OCI-M1 (cell line): Measurements from ENCODE around the gene PLA2G2D.
A peak's percentile ranks its signal among the peaks of the same experiment; 100 is the strongest.

Source experiments
- DNase-seq: peaks from one replicate; lab custom pipeline; 2025; lab: John Stamatoyannopoulos, UW

PLA2G2D gene

GRCh38 chr1:20119347-20119746, at the start of gene PLA2G2D:
Gene PLA2G2D (minus strand): TSS chr1:20119536. CDS start chr1:20119498, 38 bp downstream.
- no peak for DNase-seq

GRCh38 chr1:20168564-20169491, 49.5 kb upstream of the PLA2G2D start:
- DNase-seq: no peak

- DNase-seq: no peak
Measured at GRCh38 chr1:20167126-20167525, 47.8 kb upstream of the PLA2G2D start.

GRCh38 chr1:20166051-20166450, 46.7 kb upstream of the PLA2G2D start:
- no peak for DNase-seq

GRCh38 chr1:20165522-20165951, 46.2 kb upstream of the PLA2G2D start:
- DNase-seq: peak; percentile 61

GRCh38 chr1:20164694-20165202, 45.4 kb upstream of the PLA2G2D start:
- no peak for DNase-seq

- peak; percentile 46 for DNase-seq
Measured at GRCh38 chr1:20160034-20160433, 40.7 kb upstream of the PLA2G2D start.

GRCh38 chr1:20158358-20159070, 39.2 kb upstream of the PLA2G2D start:
- DNase-seq: no peak

GRCh38 chr1:20154301-20154831, 35.0 kb upstream of the PLA2G2D start:
- peak; percentile 30 for DNase-seq

- DNase-seq: no peak
Measured at GRCh38 chr1:20153000-20153418, 33.7 kb upstream of the PLA2G2D start.

- no peak for DNase-seq
Measured at GRCh38 chr1:20152599-20152930, 33.2 kb upstream of the PLA2G2D start.

- peak; percentile 78 for DNase-seq
Measured at GRCh38 chr1:20151906-20152598, 32.7 kb upstream of the PLA2G2D start.

- DNase-seq: no peak
Measured at GRCh38 chr1:20150969-20151368, 31.6 kb upstream of the PLA2G2D start.

- no peak for DNase-seq
Measured at GRCh38 chr1:20150326-20150705, 31.0 kb upstream of the PLA2G2D start.

- no peak for DNase-seq
Measured at GRCh38 chr1:20149601-20150325, 30.4 kb upstream of the PLA2G2D start.

GRCh38 chr1:20148571-20149500, 29.5 kb upstream of the PLA2G2D start:
- no peak for DNase-seq

GRCh38 chr1:20147846-20148570, 28.7 kb upstream of the PLA2G2D start:
- DNase-seq: no peak

GRCh38 chr1:20143734-20144565, 24.6 kb upstream of the PLA2G2D start:
- DNase-seq: no peak

- DNase-seq: no peak
Measured at GRCh38 chr1:20143318-20143717, 24.0 kb upstream of the PLA2G2D start.
